Peyer's patch (tissue), 4 donors: ENCODE data around the gene RALB. TPM values are rescaled to one million over a fixed set of nuclear protein-coding genes. Genes with fewer than 3 reads are reported as not detected.

Source experiments
- DNase-seq, 3 donors: peaks; one replicate each; pipeline ENCODE4 v3.0.0-alpha.2; 2017 to 2019
- H3K27ac ChIP-seq, 4 donors: fragments of 200-600 bp; sonication (generic); one replicate each; pipeline ENCODE4 v1.5.1; 2016 to 2019
- H3K27me3 ChIP-seq, 2 donors: fragments of 200-600 bp; sonication (generic); one replicate each; pipeline ENCODE4 v1.5.1; 2019
- H3K36me3 ChIP-seq, 3 donors: fragments of 200-600 bp; sonication (generic); one replicate each; pipeline ENCODE4 v1.5.1; 2016 to 2019
- H3K4me1 ChIP-seq, 4 donors: fragments of 200-600 bp; sonication (generic); one replicate each; pipeline ENCODE4 v1.5.1; 2016 to 2019
- H3K4me3 ChIP-seq, 4 donors: fragments of 200-600 bp; sonication (generic); 1 replicate in 3 of 4; 2 replicates in 1 of 4; pipeline ENCODE4 v1.5.1; 2016 to 2019; ENCODE audit warnings: mild to moderate bottlenecking in 1 of 4
- H3K9me3 ChIP-seq, 4 donors: fragments of 200-600 bp; sonication (generic); one replicate each; pipeline ENCODE4 v1.5.1; 2016 to 2019; ENCODE audit warnings: mild to moderate bottlenecking in 1 of 4
- CTCF ChIP-seq, 6 experiments: fragments of 450-650 bp in 4 of 6; fragments of 200-600 bp in 2 of 6; sonication (generic) in 1 of 6; IDR thresholded peaks; one replicate each; pipeline ENCODE4 v1.5.1; 2017 to 2019; ENCODE audit warnings: antibody characterized with exemption in 6 of 6, mild to moderate bottlenecking in 3 of 6, moderate library complexity in 1 of 6
- POLR2A ChIP-seq, 2 donors: fragments of 450-650 bp; IDR thresholded peaks; one replicate each; pipeline ENCODE4 v1.5.1; 2017; ENCODE audit warnings: antibody characterized with exemption in 2 of 2, mild to moderate bottlenecking in 2 of 2, moderate library complexity in 2 of 2
- total RNA-seq, 4 donors: library from RNA; depleted of rRNA; stranded (reverse); fragments of >200 nt; gene quantifications; one replicate each; pipeline ENCODE4 v1.1.0, GENCODE V29; 2016

RALB gene
- total RNA-seq, 4 donors from 2014 or later, result 49.3 to 61.9 (median 50.2) TPM

GRCh38 chr2:120265006-120265405 is 12.4 kb downstream of the RALB start:
- Histone ChIP-seq H3K27ac (no peak overlapping the region), H3K4me1 (no peaks in the 10 kb centered on the region), H3K27me3 (no peaks in the 10 kb centered on the region), H3K36me3 (no peaks in the 10 kb centered on the region), H3K9me3 (peaks cover 0 to 6% (median 2%) of the 10 kb centered on the region in 4 donors), H3K4me3 (no peak overlapping the region)
- no peak for DNase-seq
- TF ChIP-seq CTCF (IDR thresholded peaks at IDR 0.05) (no peak), POLR2A (IDR thresholded peaks at IDR 0.05) (no peak)

- Histone ChIP-seq H3K27me3 (no peaks in the 10 kb centered on the region), H3K4me3 (no peak overlapping the region), H3K36me3 (no peaks in the 10 kb centered on the region), H3K27ac (no peak overlapping the region), H3K9me3 (no peaks in the 10 kb centered on the region), H3K4me1 (no peaks in the 10 kb centered on the region)
- DNase-seq, result no peak
- no peak for TF ChIP-seq CTCF (IDR thresholded peaks at IDR 0.05)
- no peak for TF ChIP-seq POLR2A (IDR thresholded peaks at IDR 0.05)
Observed at GRCh38 chr2:120267348-120267747, 14.7 kb downstream of the RALB start.

GRCh38 chr2:120269076-120269744 is 16.6 kb downstream of the RALB start:
- no peaks in the 10 kb centered on the region for H3K9me3 ChIP-seq
- H3K36me3 ChIP-seq, result no peaks in the 10 kb centered on the region
- H3K4me3 ChIP-seq, result no peak overlapping the region
- H3K4me1 ChIP-seq, result no peaks in the 10 kb centered on the region
- H3K27me3 ChIP-seq, result no peaks in the 10 kb centered on the region
- TF ChIP-seq CTCF (IDR thresholded peaks at IDR 0.05) (no peak), POLR2A (IDR thresholded peaks at IDR 0.05) (no peak)
- H3K27ac ChIP-seq, result no peak overlapping the region
- no peak for DNase-seq

- Histone ChIP-seq H3K4me3 (no peak overlapping the region), H3K27me3 (no peaks in the 10 kb centered on the region), H3K4me1 (no peaks in the 10 kb centered on the region), H3K27ac (no peak overlapping the region), H3K9me3 (no peaks in the 10 kb centered on the region), H3K36me3 (no peaks in the 10 kb centered on the region)
- no peak for TF ChIP-seq POLR2A (IDR thresholded peaks at IDR 0.05)
- TF ChIP-seq CTCF (IDR thresholded peaks at IDR 0.05), result no peak
- DNase-seq, result no peak
Observed at GRCh38 chr2:120269816-120270215, 17.2 kb downstream of the RALB start.

GRCh38 chr2:120271711-120272379 is 19.2 kb downstream of the RALB start:
- DNase-seq, result no peak
- H3K4me3 ChIP-seq, result no peak overlapping the region
- no peaks in the 10 kb centered on the region for H3K9me3 ChIP-seq
- no peaks in the 10 kb centered on the region for H3K27me3 ChIP-seq
- TF ChIP-seq POLR2A (IDR thresholded peaks at IDR 0.05) (no peak), CTCF (IDR thresholded peaks at IDR 0.05) (no peak)
- H3K4me1 ChIP-seq, result no peaks in the 10 kb centered on the region
- no peaks in the 10 kb centered on the region for H3K36me3 ChIP-seq
- no peak overlapping the region for H3K27ac ChIP-seq
